ENCODE results near the gene DIS3.

Gene DIS3

GRCh38 chr13:72745260-72745659 is 36.4 kb downstream of the DIS3 start:
- no peak for DNase-seq

- no peak for DNase-seq
These were observed 41.7 kb downstream of the DIS3 start for GRCh38 chr13:72740015-72740414.

- no peak for DNase-seq
These were observed 44.7 kb downstream of the DIS3 start for GRCh38 chr13:72737033-72737432.

GRCh38 chr13:72728290-72728605 is 53.5 kb downstream of the DIS3 start:
- DNase-seq, result peak; percentile 18

GRCh38 chr13:72727417-72728289 is 54.0 kb downstream of the DIS3 start, which contains the start of the genes BORA and MZT1:
Gene BORA (plus strand): TSS chr13:72727923. CDS start chr13:72728941, 1,018 bp downstream.
Gene MZT1 (minus strand): TSS chr13:72727629. CDS start chr13:72727602, 27 bp downstream.
- peak; percentile 98 for DNase-seq

GRCh38 chr13:72726726-72727416 is 54.8 kb downstream of the DIS3 start:
- DNase-seq, result peak; percentile 78

GRCh38 chr13:72726185-72726584 is 55.5 kb downstream of the DIS3 start:
- peak; percentile 8 for DNase-seq

- no peak for DNase-seq
These were observed 64.9 kb downstream of the DIS3 start for GRCh38 chr13:72716776-72717175.
